GM12878 (cell line): ENCODE measurements around the gene FOXK2. TPM values are rescaled to one million over a fixed set of nuclear protein-coding genes. Genes with fewer than 3 reads are reported as not detected.
"Not testable (repeated sequence)": the region's sequence is repeated elsewhere in the genome, so short reads cannot be mapped to it uniquely, and the experiment has no call there.

Experiments used
- ATAC-seq: fragments of 200-7000 bp; cut with Tn5 transposase; 3 replicates; pipeline ENCODE4 v1.9.1; 2020; ENCODE audit warnings: mild to moderate bottlenecking, moderate library complexity
- BruUV-seq: library from RNA; stranded (reverse); fragments of 400-500 nt; replicated peaks from 2 replicates; lab custom pipeline; 2021; lab: Mats Ljungman, UMichigan
- CTCF ChIA-PET: fragments of 300-600 bp; sonication (Branson Sonifier 250); formaldehyde crosslinking; extraction: SDS; loops from one replicate; lab custom pipeline; 2021; ENCODE audit warnings: inconsistent platforms; lab: Yijun Ruan, JAX
- POLR2A ChIA-PET: fragments of 350-600 bp; formaldehyde crosslinking; extraction: SDS; loops from one replicate; lab custom pipeline; 2021; ENCODE audit warnings: inconsistent platforms; lab: Charles Lee
- RAD21 ChIA-PET: fragments of 300-600 bp; sonication (Branson Sonifier 250); formaldehyde crosslinking; loops from one replicate; lab custom pipeline; 2023; ENCODE audit warnings: antibody characterized with exemption; ENCODE audit not compliant: unreplicated experiment; lab: Charles Lee
- SMC1A ChIA-PET: fragments of 300-600 bp; sonication (Branson Sonifier 250); formaldehyde crosslinking; loops from one replicate; lab custom pipeline; 2023; ENCODE audit not compliant: unreplicated experiment, uncharacterized antibody; lab: Charles Lee
- DNase-seq: peaks from one replicate; pipeline ENCODE4 v3.0.0-alpha.2; 2011; ENCODE audit warnings: low read depth, low spot score
- FAIRE-seq: peaks from 3 replicates; lab custom pipeline; 2011; peaks lifted over from hg19 to GRCh38; lab: Jason Lieb, UNC
- H2AFZ ChIP-seq: 2 replicates; pipeline ENCODE4 v1.6.0; 2011; ENCODE audit warnings: low read depth, low read length, control low read depth; ENCODE audit not compliant: control insufficient read depth
- H3K27ac ChIP-seq: 2 replicates; pipeline ENCODE4 v1.5.1; 2011; ENCODE audit warnings: control low read depth; ENCODE audit not compliant: control insufficient read depth, insufficient read depth
- H3K27me3 ChIP-seq, 2 experiments: replicated peaks in 1 of 2; 2 replicates each; pipeline versions ENCODE4 v1.6.0 to v1.6.1; 2011; ENCODE audit warnings: low read length in 1 of 2; ENCODE audit not compliant: control insufficient read depth in 2 of 2, insufficient read depth in 2 of 2
- H3K36me3 ChIP-seq, 2 experiments: 2 replicates each; pipeline ENCODE4 v1.5.1; 2011; ENCODE audit warnings: low read length in 1 of 2; ENCODE audit not compliant: control insufficient read depth in 2 of 2, insufficient read depth in 2 of 2
- H3K4me1 ChIP-seq: 2 replicates; pipeline ENCODE4 v1.6.1; 2011; ENCODE audit warnings: mild to moderate bottlenecking, low read length, moderate library complexity, mixed read lengths; ENCODE audit not compliant: control insufficient read depth, insufficient read depth
- H3K4me2 ChIP-seq: 2 replicates; pipeline ENCODE4 v1.6.0; 2011; ENCODE audit warnings: control low read depth; ENCODE audit not compliant: control insufficient read depth, insufficient read depth
- H3K4me3 ChIP-seq: fragments of 200-600 bp; sonication (generic); 2 replicates; pipeline ENCODE4 v1.5.1; 2016
- H3K79me2 ChIP-seq: 2 replicates; pipeline ENCODE4 v1.6.0; 2011; ENCODE audit warnings: low read length; ENCODE audit not compliant: control insufficient read depth, insufficient read depth
- H3K9ac ChIP-seq: 2 replicates; pipeline ENCODE4 v1.8.0; 2011; ENCODE audit warnings: low read length, control low read depth, mixed read lengths; ENCODE audit not compliant: control insufficient read depth, insufficient read depth
- H3K9me3 ChIP-seq: replicated peaks from 3 replicates; pipeline ENCODE4 v1.5.1; 2011; ENCODE audit warnings: mild to moderate bottlenecking, low read length; ENCODE audit not compliant: control insufficient read depth, insufficient read depth
- H4K20me1 ChIP-seq: 2 replicates; pipeline ENCODE4 v1.6.0; 2011; ENCODE audit not compliant: control insufficient read depth, insufficient read depth
- CREM ChIP-seq: IDR thresholded peaks from 2 replicates; pipeline ENCODE4 v1.6.1; 2014; ENCODE audit warnings: antibody characterized with exemption, low read depth
- ESRRA ChIP-seq: IDR thresholded peaks from 2 replicates; pipeline ENCODE4 v1.6.1; 2012; ENCODE audit warnings: mild to moderate bottlenecking, low read length, improper control_type of control experiment
- FOXK2 ChIP-seq: fragments of 450-650 bp; IDR thresholded peaks from 2 replicates; pipeline ENCODE4 v1.6.1; 2017; ENCODE audit warnings: mild to moderate bottlenecking, moderate library complexity
- GABPA ChIP-seq: IDR thresholded peaks from 2 replicates; pipeline ENCODE4 v1.6.1; 2014; ENCODE audit warnings: antibody characterized with exemption, low read depth, mild to moderate bottlenecking, inconsistent platforms
- JUND ChIP-seq: IDR thresholded peaks from 2 replicates; pipeline ENCODE4 v1.6.1; 2012; ENCODE audit warnings: low read depth, mild to moderate bottlenecking, low read length, improper control_type of control experiment, moderate library complexity
- MEF2A ChIP-seq: IDR thresholded peaks from 2 replicates; pipeline ENCODE4 v1.6.1; 2011; ENCODE audit warnings: low read depth, mild to moderate bottlenecking, low read length, moderate library complexity; ENCODE audit not compliant: insufficient read depth
- MYC ChIP-seq: IDR thresholded peaks from 2 replicates; pipeline ENCODE4 v1.6.1; 2011; ENCODE audit warnings: mild to moderate bottlenecking, low read length, moderate library complexity, inconsistent platforms; ENCODE audit not compliant: insufficient read depth, insufficient replicate concordance, insufficient read length, severe bottlenecking
- POLR2A ChIP-seq: IDR thresholded peaks from 2 replicates; pipeline ENCODE4 v1.6.1; 2011; ENCODE audit warnings: low read depth, mild to moderate bottlenecking, low read length
- RAD51 ChIP-seq: fragments of 450-650 bp; IDR thresholded peaks from 2 replicates; pipeline ENCODE4 v1.6.1; 2016; ENCODE audit warnings: moderate library complexity, mild to moderate bottlenecking, inconsistent platforms
- SREBF1 ChIP-seq: IDR thresholded peaks from 2 replicates; pipeline ENCODE4 v1.6.1; 2012; ENCODE audit warnings: mild to moderate bottlenecking, low read length
- STAT3 ChIP-seq: IDR thresholded peaks from 2 replicates; pipeline ENCODE4 v1.6.1; 2011; ENCODE audit warnings: low read depth, low read length, improper control_type of control experiment
- TBL1XR1 ChIP-seq: IDR thresholded peaks from 2 replicates; pipeline ENCODE4 v1.6.1; 2012; ENCODE audit warnings: low read depth, low read length, improper control_type of control experiment
- ZNF274 ChIP-seq: IDR thresholded peaks from one replicate; pipeline ENCODE4 v1.8.0; 2011; ENCODE audit not compliant: insufficient read length, insufficient read depth
- WGBS: methylation state at CpG from one replicate; pipeline ENCODE4 v1.1.6; 2016; ENCODE audit warnings: low lambda C conversion rate; ENCODE audit not compliant: insufficient replicate concordance, insufficient coverage; ENCODE audit errors: missing lambda C conversion rate; 5-methylcytosine and 5-hydroxymethylcytosine counted together
- in situ Hi-C: fragments of 300-500 bp; cut with MboI; formaldehyde crosslinking; loops from 9 replicates; pipeline ENCODE4 v1.14.3; 2018; ENCODE audit warnings: mixed read lengths
- intact Hi-C: fragments of 100-400 bp; cut with micrococcal nuclease; formaldehyde crosslinking; loops from one replicate; pipeline ENCODE4 v1.14.2; 2022; ENCODE audit not compliant: unreplicated experiment
- polyA plus RNA-seq, 11 experiments: library from polyadenylated mRNA; depleted of rRNA in 4 of 11; unstranded in 6 of 11; stranded (reverse) in 5 of 11; fragments of >200 nt; fragmentation: Nextera tagmentation in 4 of 11; fragmentation: Illumina TruSeq in 1 of 11; extraction: Ambion mirVana in 4 of 11; extraction: Trizol in 1 of 11; gene quantifications; 1 replicate in 1 of 11; 2 replicates in 10 of 11; pipeline versions ENCODE4 v1.2.1 to v1.2.3, GENCODE V29; 2011 to 2016; ENCODE audit warnings: inconsistent platforms in 2 of 11, missing spikeins in 2 of 11, low read depth in 1 of 11
- total RNA-seq, 4 experiments: library from RNA; depleted of rRNA in 3 of 4; stranded (reverse); fragments of >200 nt in 3 of 4; fragmentation: Illumina TruSeq in 1 of 4; extraction: Trizol in 1 of 4; gene quantifications; 2 replicates each; pipeline versions ENCODE4 v1.2.1 to v1.2.3, GENCODE V29; 2013 to 2021
- TF ChIP-seq, protein P1 (sequence below): fragments of 450-650 bp; IDR thresholded peaks from 2 replicates; pipeline ENCODE4 v1.6.1; 2016; ENCODE audit warnings: mild to moderate bottlenecking, moderate library complexity, borderline replicate concordance

FOXK2 gene
- total and polyA plus RNA-seq, 10 of the 15 experiments (the other 5 are each of a cell fraction or from before 2014, with no cell fraction given), result 2.4 to 56.8 (median 34.4) TPM

DNA sequence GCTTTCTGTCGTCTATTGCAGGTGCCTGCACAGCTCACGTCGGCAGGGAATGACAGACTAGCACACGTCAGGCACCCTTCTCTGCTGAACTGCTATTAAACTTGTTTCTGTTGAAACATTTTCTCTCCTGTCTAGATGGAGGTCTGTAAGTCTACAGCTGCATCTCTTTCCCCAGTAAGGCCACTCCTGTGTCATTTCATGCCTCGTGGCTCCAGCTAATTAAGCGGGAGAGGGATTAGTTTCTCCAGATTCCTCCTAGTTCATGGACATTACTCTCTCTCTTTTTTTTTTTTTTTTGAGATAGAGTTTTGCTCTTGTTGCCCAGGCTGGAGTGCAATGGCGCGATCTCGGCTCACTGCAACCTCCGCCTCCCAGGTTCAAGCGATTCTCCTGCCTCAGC is 54.5 kb downstream of the FOXK2 start (continued):
- TF ChIP-seq JUND (no peak), CREM (no peak), RAD51 (no peak)

DNA sequence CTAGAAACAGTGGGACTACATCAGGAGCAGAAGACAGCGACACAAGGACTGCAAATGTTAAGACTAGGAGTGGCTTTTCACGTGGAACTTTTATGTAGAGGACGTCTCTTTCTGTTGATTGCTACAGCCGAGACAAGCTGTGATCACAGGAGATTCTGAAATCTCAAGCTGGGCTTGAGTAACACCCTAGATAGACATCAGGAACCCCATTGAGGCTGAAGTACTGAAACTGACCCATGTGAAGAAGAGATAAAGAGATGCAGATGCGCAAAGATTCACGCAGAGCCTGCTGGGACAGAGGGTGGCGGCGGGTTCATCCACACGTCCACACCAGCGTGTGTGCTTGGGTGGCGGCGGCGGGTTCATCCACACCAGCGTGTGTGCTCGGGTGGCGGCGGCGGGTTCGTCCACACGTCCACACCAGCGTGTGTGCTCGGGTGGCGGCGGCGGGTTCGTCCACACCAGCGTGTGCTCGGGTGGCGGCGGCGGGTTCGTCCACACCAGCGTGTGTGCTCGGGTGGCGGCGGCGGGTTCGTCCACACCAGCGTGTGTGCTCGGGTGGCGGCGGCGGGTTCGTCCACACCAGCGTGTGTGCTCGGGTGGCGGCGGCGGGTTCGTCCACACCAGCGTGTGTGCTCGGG is 56.2 kb downstream of the FOXK2 start:
- H2AFZ ChIP-seq, RAD21 ChIA-PET, H3K79me2 ChIP-seq, in situ Hi-C loops, DNase-seq, H3K4me2 ChIP-seq, H3K4me1 ChIP-seq, H3K4me3 ChIP-seq, POLR2A ChIA-PET, SMC1A ChIA-PET, H4K20me1 ChIP-seq, intact Hi-C loops, FAIRE-seq, ATAC-seq, H3K9ac ChIP-seq, H3K27me3 ChIP-seq, CTCF ChIA-PET, H3K9me3 ChIP-seq, H3K27ac ChIP-seq: not testable (repeated sequence)
- TF ChIP-seq POLR2A, result 0 out of 2 replicates have a peak, but pooled peaks have one; percentile 29
- BruUV-seq, result TSS peak; percentile 4
- 98% methylated on average over 20 of the region's 52 CpGs for WGBS
- peaks cover 13 to 30% of the 10 kb centered on the region in 2 experiments for H3K36me3 ChIP-seq

DNA sequence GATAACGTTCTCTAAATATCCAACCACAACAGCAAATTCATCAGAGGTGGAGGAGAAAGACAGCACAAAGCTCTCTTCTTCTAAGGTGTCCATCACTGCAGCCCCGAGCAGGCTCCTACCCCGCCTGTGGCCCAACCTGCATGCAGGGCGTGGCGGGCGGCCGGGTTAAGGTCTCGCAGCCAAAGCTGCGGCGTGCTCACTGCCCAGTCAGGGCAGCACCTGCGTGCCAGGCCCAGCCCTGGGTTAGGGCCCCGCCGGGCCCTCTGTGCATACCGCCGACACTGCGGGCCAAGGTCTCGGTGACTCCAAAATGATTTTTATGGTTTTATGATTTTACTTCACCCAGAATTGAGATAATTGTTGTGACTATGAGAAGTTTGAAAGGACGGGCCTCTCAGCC is 57.8 kb downstream of the FOXK2 start:
- no peaks in the 10 kb centered on the region for H3K27me3 ChIP-seq
- H3K79me2 ChIP-seq, result no peaks in the 10 kb centered on the region
- ChIA-PET POLR2A (no interaction called here), CTCF (no interaction called here), SMC1A (no interaction called here), RAD21 (no interaction called here)
- intact Hi-C loops, result no loop called here
- BruUV-seq, result TSS peak; percentile 63
- FAIRE-seq (no peak), DNase-seq (no peak), ATAC-seq (no peak)
- H3K4me3 ChIP-seq, result no peak overlapping the region
- no peaks in the 10 kb centered on the region for H4K20me1 ChIP-seq
- no peak overlapping the region for H3K9ac ChIP-seq
- no peak overlapping the region for H3K27ac ChIP-seq
- peaks cover 8 to 26% of the 10 kb centered on the region in 2 experiments for H3K36me3 ChIP-seq
- no peaks in the 10 kb centered on the region for H3K9me3 ChIP-seq
- WGBS, result 97% methylated on average over 10 of the region's 18 CpGs
- H3K4me2 ChIP-seq, result no peak overlapping the region
- no peaks in the 10 kb centered on the region for H3K4me1 ChIP-seq
- in situ Hi-C loops, result no loop called here
- H2AFZ ChIP-seq, result no peak overlapping the region
- TF ChIP-seq MEF2A (no peak), MYC (no peak), STAT3 (no peak), ZNF274 (no peak), FOXK2 (no peak), ESRRA (no peak), GABPA (no peak), SREBF1 (no peak), TBL1XR1 (no peak)
- TF ChIP-seq, protein P1, sequence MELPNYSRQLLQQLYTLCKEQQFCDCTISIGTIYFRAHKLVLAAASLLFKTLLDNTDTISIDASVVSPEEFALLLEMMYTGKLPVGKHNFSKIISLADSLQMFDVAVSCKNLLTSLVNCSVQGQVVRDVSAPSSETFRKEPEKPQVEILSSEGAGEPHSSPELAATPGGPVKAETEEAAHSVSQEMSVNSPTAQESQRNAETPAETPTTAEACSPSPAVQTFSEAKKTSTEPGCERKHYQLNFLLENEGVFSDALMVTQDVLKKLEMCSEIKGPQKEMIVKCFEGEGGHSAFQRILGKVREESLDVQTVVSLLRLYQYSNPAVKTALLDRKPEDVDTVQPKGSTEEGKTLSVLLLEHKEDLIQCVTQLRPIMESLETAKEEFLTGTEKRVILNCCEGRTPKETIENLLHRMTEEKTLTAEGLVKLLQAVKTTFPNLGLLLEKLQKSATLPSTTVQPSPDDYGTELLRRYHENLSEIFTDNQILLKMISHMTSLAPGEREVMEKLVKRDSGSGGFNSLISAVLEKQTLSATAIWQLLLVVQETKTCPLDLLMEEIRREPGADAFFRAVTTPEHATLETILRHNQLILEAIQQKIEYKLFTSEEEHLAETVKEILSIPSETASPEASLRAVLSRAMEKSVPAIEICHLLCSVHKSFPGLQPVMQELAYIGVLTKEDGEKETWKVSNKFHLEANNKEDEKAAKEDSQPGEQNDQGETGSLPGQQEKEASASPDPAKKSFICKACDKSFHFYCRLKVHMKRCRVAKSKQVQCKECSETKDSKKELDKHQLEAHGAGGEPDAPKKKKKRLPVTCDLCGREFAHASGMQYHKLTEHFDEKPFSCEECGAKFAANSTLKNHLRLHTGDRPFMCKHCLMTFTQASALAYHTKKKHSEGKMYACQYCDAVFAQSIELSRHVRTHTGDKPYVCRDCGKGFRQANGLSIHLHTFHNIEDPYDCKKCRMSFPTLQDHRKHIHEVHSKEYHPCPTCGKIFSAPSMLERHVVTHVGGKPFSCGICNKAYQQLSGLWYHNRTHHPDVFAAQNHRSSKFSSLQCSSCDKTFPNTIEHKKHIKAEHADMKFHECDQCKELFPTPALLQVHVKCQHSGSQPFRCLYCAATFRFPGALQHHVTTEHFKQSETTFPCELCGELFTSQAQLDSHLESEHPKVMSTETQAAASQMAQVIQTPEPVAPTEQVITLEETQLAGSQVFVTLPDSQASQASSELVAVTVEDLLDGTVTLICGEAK, result no peak
